Esophagus muscularis mucosa (tissue), 4 donors: ENCODE measurements around the gene TAPBPL. TPM values are rescaled to one million over a fixed set of nuclear protein-coding genes. Genes with fewer than 3 reads are reported as not detected.

Experiments
- DNase-seq: peaks from one replicate; pipeline ENCODE4 v3.0.0-alpha.2; 2017; ENCODE audit errors: extremely low spot score
- H3K27ac ChIP-seq, 4 donors: fragments of 200-600 bp; sonication (generic); replicated peaks in 1 of 4; 1 replicate in 3 of 4; 2 replicates in 1 of 4; pipeline ENCODE4 v1.5.1; 2016 to 2019; ENCODE audit warnings: mild to moderate bottlenecking in 1 of 4
- H3K27me3 ChIP-seq, 4 donors: fragments of 200-600 bp; sonication (generic); one replicate each; pipeline versions ENCODE4 v1.5.1 to v1.6.0; 2016 to 2019
- H3K36me3 ChIP-seq, 4 donors: fragments of 200-600 bp; sonication (generic); one replicate each; pipeline ENCODE4 v1.5.1; 2016 to 2019
- H3K4me1 ChIP-seq, 4 donors: fragments of 200-600 bp; sonication (generic); one replicate each; pipeline ENCODE4 v1.5.1; 2016 to 2019
- H3K4me3 ChIP-seq, 4 donors: fragments of 200-600 bp; sonication (generic); 1 replicate in 2 of 4; 2 replicates in 2 of 4; pipeline ENCODE4 v1.5.1; 2016 to 2019; ENCODE audit warnings: mild to moderate bottlenecking in 4 of 4, moderate library complexity in 1 of 4
- H3K9me3 ChIP-seq, 4 donors: fragments of 200-600 bp; sonication (generic); 1 replicate in 3 of 4; 2 replicates in 1 of 4; pipeline ENCODE4 v1.5.1; 2016 to 2019
- CTCF ChIP-seq, 3 experiments: fragments of 200-600 bp in 2 of 3; fragments of 450-650 bp in 1 of 3; sonication (generic) in 2 of 3; IDR thresholded peaks; one replicate each; pipeline ENCODE4 v1.5.1; 2017 to 2019; ENCODE audit warnings: antibody characterized with exemption in 3 of 3, mild to moderate bottlenecking in 2 of 3, moderate library complexity in 1 of 3
- EP300 ChIP-seq: sonication (generic); formaldehyde crosslinking; IDR thresholded peaks from one replicate; pipeline ENCODE4 v1.6.1; 2017; ENCODE audit warnings: antibody characterized with exemption
- POLR2A ChIP-seq: fragments of 450-650 bp; IDR thresholded peaks from one replicate; pipeline ENCODE4 v1.6.1; 2017; ENCODE audit warnings: antibody characterized with exemption, moderate library complexity, mild to moderate bottlenecking, low read depth
- POLR2AphosphoS5 ChIP-seq, 2 donors: sonication (generic); formaldehyde crosslinking; IDR thresholded peaks; one replicate each; pipeline ENCODE4 v1.6.1; 2017; ENCODE audit warnings: antibody characterized with exemption in 2 of 2
- WGBS: methylation state at CpG from one replicate; pipeline ENCODE4 v1.1.5; 2018; 5-methylcytosine and 5-hydroxymethylcytosine counted together
- intact Hi-C: fragments of 100-400 bp; cut with DNase I; formaldehyde crosslinking; loops from one replicate; pipeline ENCODE4 v1.15.1; 2023
- total RNA-seq, 4 donors: library from RNA; depleted of rRNA; stranded (reverse); fragments of >200 nt; gene quantifications; one replicate each; pipeline versions ENCODE4 v1.1.0 to v1.2.1, GENCODE V29; 2016

The TAPBPL gene
- total RNA-seq, 4 donors from 2014 or later: 12.4 to 25.8 (median 22.5) TPM

- Histone ChIP-seq H3K9me3 (no peaks in the 10 kb centered on the region), H3K4me1 (peaks cover 0 to 11% (median 7%) of the 10 kb centered on the region in 4 donors), H3K27me3 (no peaks in the 10 kb centered on the region), H3K4me3 (no peak overlapping the region), H3K27ac (no peak overlapping the region), H3K36me3 (peaks cover 0 to 83% (median 34%) of the 10 kb centered on the region in 4 donors)
- intact Hi-C loops: no loop called here
- TF ChIP-seq POLR2AphosphoS5 (IDR thresholded peaks at IDR 0.05) (no peak), CTCF (IDR thresholded peaks at IDR 0.05) (no peak), EP300 (no peak), POLR2A (no peak)
- no peak for DNase-seq
- WGBS: 86% methylated on average over 4 of the region's 4 CpGs
Measured at GRCh38 chr12:6444031-6444430, 7.8 kb upstream of the TAPBPL start.

GRCh38 chr12:6444704-6445688 lies 6.8 kb upstream of the TAPBPL start, which contains the start of gene CD27:
CD27 (plus strand) TSS chr12:6444955; CDS start chr12:6445096, 141 bp downstream.
- Histone ChIP-seq H3K4me1 (peaks cover 0 to 21% (median 16%) of the 10 kb centered on the region in 4 donors), H3K36me3 (peaks cover 0 to 77% (median 30%) of the 10 kb centered on the region in 4 donors), H3K27me3 (no peaks in the 10 kb centered on the region), H3K9me3 (no peaks in the 10 kb centered on the region), H3K4me3 (peak within 1 kb of the TSS in 1 of 4 donors; percentile 28), H3K27ac (no peak within 1 kb of the TSS)
- DNase-seq: no peak
- no peak for TF ChIP-seq POLR2A
- TF ChIP-seq EP300: no peak
- TF ChIP-seq CTCF (IDR thresholded peaks at IDR 0.05): no peak
- no peak for TF ChIP-seq POLR2AphosphoS5 (IDR thresholded peaks at IDR 0.05)
- 84% methylated on average over 16 of the region's 16 CpGs for WGBS
- intact Hi-C loops: no loop called here

- no peak for DNase-seq
- Histone ChIP-seq H3K9me3 (no peaks in the 10 kb centered on the region), H3K27ac (peak overlapping the region; percentile 96 to 99 (median 97)), H3K27me3 (peaks cover 0 to 4% (median 0%) of the 10 kb centered on the region in 4 donors), H3K4me3 (peak overlapping the region; percentile 63 to 79 (median 73)), H3K4me1 (peaks cover 22 to 53% (median 49%) of the 10 kb centered on the region in 4 donors), H3K36me3 (peaks cover 4 to 53% (median 31%) of the 10 kb centered on the region in 4 donors)
- intact Hi-C loops: no loop called here
- WGBS: 61% methylated on average over 16 of the region's 16 CpGs
- no peak for TF ChIP-seq CTCF (IDR thresholded peaks at IDR 0.05)
- TF ChIP-seq POLR2AphosphoS5 (IDR thresholded peaks at IDR 0.05): peak in 1 of 2 donors; percentile 16
Measured at GRCh38 chr12:6450091-6450868, 1.6 kb upstream of the TAPBPL start.

- intact Hi-C loops: no loop called here
- peaks cover 22 to 53% (median 49%) of the 10 kb centered on the region in 4 donors for H3K4me1 ChIP-seq
- WGBS: 7% methylated on average over 11 of the region's 11 CpGs
- peak overlapping the region; percentile 96 to 99 (median 97) for H3K27ac ChIP-seq
- no peak for TF ChIP-seq POLR2AphosphoS5 (IDR thresholded peaks at IDR 0.05)
- no peak for TF ChIP-seq CTCF (IDR thresholded peaks at IDR 0.05)
- TF ChIP-seq POLR2A: no peak
- no peak for TF ChIP-seq EP300
- H3K4me3 ChIP-seq: peak overlapping the region; percentile 63 to 79 (median 73)
- H3K9me3 ChIP-seq: no peaks in the 10 kb centered on the region
- H3K27me3 ChIP-seq: peaks cover 0 to 4% (median 0%) of the 10 kb centered on the region in 4 donors
- H3K36me3 ChIP-seq: peaks cover 0 to 47% (median 29%) of the 10 kb centered on the region in 4 donors
- no peak for DNase-seq
Measured at GRCh38 chr12:6450869-6451347, 934 bp upstream of the TAPBPL start.
